Activated CD8-positive, alpha-beta memory T cell treated with anti-CD3 and anti-CD28 coated beads, Interleukin-2, amount 50 U/mL, for 24 hours (primary cell): ENCODE data around the gene CCL21.
"Not testable (repeated sequence)": the region's sequence is repeated elsewhere in the genome, so short reads cannot be mapped to it uniquely, and the experiment has no call there.

Source experiments
- DNase-seq: peaks from one replicate; pipeline ENCODE4 v3.0.0-alpha.2; 2020; ENCODE audit errors: extremely low read depth

The CCL21 gene, protein sequence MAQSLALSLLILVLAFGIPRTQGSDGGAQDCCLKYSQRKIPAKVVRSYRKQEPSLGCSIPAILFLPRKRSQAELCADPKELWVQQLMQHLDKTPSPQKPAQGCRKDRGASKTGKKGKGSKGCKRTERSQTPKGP

DNA sequence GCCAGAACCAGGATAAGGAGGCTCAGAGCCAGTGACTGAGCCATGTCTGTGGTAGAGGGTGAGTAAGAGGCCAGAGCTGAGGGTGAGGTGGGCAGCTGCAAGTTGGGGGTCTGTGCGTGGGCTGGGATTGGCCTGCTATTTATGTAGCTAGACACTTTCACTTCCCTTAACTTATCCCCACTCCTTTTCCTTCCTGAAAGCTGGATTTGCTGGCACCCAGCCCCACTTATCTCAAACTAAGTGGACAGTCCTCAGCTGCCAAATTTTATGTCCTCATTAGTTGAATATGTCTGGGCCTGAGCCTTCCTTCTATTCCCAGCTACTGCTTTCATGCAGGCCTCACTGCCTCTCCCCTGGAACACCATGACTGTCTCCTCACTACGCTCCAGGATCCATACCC, at the start of gene CCL21:
Gene CCL21 (minus strand): TSS at position 114 of the 400 bp plus-strand sequence. CDS start 70 bp downstream, at position 44.
- no peak for DNase-seq

DNA sequence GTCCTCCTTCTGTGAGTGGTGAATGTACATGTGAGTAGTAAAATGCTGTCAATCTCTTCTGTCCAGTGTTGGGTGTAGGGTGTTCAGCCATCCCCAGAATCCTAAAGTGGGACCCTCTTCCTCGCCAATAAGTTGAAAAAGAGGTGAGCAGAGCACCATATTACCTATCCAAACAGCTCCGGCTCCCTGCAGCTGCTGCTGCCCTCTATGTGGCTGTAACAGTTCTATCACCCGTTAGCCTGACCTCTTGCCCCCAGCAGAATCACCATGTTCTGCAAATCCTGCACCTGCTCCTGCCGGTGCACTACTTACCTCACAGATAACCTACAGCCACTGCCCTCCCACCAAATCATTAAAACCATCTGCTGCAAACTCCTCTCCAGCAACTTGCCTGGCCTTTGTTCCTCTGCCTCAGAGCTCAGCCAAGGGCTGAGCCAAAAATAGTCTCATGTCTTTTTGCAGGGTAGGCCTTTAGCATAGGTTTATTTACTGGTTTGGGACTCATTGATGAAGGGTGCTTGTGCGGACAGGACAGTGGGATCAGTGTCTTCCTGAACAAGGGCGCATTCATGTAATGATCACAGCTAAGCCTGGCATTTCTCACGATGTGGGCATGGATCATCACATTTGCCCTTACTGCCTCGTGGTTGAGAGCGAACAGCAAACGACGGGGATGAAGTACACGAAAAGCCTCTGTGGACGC, 49.6 kb upstream of the CCL21 start:
- DNase-seq, result no peak

DNA sequence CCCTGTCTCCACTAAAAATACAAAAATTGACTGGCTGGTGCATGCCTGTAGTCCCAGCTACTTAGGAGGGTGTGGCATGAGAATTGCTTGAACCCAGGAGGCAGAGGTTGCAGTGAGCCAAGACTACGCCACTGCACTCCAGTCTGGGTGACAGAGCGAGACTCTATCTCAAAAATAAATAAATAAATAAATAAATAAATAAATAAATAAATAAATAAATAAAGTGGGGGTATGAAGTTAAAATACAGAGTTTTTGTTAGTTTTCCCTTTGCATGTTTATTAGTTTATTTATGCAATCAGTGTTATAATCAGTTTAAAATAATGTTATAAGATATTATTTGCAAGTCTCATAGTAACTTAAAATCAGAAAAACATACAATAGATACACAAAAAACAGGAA, 40.4 kb upstream of the CCL21 start:
- not testable (repeated sequence) for DNase-seq

DNA sequence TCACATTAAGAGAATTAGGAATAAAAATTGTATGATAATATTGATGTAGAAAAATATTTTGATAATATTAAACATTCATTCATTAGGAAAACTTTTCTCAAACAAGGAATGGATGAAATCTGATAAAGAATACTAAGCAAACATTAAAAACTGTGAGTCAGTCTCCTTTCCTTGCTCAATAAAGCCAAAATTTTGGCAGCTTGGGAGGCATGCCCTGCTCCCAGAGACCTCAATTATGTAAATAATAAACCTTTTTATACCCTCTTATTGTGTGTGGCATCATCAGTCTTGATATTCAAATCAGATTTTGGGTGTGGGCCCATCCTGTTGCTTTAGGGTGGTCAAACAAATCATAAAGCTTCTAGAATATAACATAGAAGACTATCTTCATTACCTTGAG, 36.6 kb upstream of the CCL21 start:
- DNase-seq, result no peak

DNA sequence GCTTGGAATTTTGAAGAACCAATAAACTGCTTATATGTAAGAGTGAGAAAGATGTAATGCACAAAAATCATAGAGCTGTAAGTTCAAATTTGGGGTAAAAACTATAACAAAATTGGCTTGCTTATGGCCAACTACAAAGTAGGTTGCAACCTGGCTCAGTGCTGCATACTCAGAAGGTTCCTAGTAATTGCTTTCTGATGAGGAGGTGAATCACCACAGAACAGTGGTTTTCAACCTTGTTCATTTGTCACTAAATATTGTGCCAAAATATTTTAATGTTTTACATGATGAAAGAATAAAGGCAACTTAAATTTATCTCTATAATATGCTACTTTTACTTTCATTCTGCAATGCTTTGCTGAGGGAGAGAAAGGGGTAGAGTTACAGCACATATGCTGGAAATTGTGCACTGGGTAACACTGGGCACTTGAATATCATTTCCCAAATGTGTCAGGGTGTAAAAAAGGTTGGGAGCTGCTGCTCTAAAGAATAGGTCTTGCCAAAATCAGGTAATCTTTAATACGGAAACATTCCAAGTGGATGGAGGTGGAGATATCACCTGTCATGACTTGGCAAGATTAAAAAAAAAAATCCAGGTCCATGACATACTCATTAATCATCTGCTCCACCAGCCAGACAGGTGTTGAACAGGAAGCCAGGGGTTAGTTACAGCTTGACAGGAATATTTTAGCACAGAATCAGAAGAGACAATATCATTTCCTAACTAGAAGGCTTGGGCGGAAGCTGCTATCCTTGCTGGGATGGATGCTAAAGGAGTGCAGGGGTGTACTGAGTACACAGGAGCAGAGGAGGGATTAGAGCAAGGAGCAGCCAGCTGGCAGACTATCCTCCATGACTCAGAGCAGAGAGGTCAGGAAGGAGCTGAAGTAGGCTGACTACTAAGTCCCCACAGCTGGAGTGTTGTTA, 34.6 kb upstream of the CCL21 start:
- DNase-seq, result no peak

DNA sequence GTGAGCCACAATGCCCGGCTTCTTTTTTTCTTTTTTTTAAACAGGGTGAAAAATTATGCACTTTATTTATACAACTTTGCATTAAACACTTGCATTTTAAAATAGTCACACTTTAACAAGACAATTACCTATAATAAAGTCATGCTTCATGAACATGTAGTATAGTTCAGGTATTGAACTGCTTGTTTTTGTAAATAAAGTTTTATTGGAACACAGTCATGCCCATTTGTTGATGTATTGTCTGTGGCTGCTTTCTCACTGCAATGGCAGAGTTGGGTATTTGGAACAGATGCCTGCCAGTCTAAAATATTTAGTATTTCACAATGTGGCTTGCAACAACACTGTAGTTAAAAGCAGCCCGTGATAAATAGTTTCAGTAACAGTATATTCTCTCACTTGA, 32.8 kb upstream of the CCL21 start:
- no peak for DNase-seq

DNA sequence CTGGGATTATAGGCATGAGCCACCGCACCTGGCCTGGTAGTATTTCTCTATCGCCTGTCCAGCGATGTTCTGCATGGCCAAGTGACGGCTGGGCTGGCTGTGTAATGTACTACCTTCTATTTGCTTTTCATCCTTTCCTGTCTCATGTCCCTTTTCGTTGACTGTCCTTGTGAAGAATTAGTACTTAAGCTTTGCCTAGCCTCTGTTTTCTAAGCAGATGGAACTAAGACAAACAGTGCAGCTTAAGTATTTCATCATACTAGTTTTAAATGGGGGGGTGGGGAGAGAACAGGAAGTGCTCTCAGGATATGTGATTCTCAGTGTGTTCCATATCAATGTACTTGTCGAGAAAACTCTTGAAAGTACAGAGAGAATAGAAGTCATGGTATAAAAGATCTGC, 31.7 kb upstream of the CCL21 start:
- no peak for DNase-seq

DNA sequence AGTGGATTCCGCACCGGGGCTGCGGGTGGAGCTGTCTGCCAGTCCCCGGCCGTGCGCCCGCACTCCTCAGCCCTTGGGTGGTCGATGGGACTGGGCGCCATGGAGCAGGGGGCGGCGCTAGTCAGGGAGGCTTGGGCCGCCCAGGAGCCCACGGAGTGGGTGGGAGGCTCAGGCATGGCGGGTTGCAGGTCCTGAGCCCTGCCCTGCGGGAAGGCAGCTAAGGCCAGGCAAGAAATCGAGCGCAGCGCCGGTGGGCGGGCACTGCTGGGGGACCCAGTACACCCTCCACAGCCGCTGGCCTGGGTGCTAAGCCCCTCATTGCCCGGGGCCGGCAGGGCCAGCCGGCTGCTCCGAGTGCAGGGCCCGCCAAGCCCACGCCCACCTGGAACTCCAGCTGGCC, 30.2 kb upstream of the CCL21 start:
- DNase-seq, result not testable (repeated sequence)

DNA sequence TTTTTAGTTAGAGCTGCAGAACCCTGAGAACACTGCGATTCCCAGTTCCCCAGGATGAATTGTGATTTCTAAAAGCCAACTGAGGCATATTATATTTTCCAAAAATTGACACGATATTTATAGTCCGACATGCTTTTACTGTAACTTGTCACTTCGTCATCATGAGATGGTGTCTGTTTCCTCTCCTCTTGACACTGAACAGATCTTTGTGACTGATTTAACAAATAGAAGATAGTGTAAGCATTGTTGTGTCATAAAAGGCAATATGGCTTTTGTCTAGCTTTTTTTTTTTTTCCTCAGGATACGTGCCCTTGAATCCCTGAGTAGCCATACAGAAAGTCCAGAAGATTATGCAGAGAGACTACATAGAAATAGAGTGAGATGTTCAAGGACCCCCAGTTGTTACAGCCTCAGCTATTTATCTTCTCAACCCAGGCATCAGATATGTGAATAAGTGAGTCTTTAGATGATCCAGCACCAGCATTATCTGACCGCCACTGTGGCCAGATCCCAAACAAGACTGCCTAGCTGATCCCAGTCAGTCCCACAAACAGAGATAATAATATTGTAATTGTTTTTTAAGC, 27.8 kb upstream of the CCL21 start:
- no peak for DNase-seq

DNA sequence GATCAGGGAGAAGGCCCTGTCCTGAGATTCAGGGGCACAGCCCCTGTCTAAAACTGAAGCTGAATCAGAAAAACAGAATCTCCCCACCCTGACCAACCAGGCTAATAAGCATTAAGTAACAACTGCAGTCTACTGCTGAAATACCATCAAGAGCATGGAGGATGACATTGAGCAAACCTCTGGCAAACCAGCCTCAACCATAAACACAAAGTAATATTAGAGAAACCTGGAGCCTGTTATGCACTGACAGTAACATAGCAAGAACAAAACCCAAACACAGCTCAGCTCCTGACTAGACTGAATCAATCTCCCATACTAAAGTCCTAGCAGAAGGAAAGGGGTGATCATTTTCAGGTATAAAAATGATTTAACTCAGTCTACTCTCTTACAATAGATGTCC, 24.8 kb upstream of the CCL21 start:
- no peak for DNase-seq

DNA sequence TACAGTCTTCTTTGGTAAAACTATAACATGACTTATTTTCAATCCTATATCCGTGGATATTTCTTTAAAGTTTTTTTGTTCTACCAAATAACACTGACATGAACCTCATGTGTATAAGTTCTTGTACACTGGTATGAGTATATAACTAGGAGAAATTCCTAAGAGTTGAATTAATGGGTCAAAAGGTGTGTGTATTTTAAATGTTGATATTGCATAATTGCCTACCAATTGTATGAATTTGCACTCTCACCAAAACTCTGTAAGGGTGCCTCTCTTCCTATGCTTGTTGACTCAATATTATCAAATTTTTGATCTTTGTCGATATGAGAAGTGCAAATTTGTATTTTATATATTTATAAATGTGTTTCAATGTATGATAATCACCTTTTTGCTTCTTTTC, 22.9 kb upstream of the CCL21 start:
- DNase-seq, result no peak

DNA sequence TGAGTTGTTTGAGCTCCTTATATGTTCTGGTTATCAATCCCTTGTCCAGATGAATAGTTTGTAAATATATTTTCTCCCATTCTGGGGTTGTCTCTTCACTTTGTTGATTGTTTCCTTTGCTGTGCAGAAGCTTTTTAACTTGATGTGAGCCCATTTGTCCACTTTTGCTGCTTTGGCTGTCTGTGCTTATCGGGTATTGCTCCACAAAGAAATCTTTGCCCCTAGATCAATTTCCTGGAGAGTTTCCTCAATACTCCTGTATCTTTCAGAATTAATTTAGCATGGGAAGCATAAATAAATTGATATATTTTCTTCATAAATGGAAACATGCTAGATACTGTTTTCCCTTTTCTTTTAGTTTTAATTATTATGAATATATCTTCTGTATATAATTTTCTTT, 22.5 kb upstream of the CCL21 start:
- DNase-seq, result no peak

DNA sequence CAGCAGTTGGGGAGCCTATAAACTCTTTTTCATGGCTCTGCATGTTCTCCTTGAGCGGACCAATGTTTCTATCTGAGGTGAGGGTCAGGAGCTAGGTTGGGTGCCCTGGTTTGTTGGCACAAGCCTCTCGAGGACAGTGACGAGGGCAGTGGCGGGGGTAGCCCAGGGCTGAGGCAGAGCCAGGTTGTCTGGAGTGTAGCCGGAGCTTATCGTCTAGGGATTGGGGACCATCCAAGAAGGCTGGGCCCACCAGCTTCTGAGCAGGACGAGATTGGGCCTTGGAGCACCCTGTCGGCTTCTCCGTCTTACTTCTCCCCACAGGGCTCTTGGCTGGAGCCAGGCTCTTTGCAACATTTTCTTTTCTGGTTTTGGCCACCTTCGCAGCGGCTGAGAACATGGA, 13.2 kb upstream of the CCL21 start:
- DNase-seq, result no peak

DNA sequence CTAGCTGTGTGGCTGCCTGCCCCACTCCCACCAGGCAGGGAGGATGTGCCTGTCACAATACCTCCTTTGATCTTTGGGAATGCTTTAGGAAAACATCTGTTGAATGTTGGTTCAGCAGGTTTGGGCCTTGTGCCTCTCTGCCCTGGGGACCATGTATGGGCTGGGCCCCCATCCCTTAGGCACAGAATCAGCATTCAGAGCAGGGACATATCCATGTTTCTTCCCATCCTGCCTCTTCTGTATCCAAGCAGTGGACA, 9.8 kb upstream of the CCL21 start:
- not testable (repeated sequence) for DNase-seq

DNA sequence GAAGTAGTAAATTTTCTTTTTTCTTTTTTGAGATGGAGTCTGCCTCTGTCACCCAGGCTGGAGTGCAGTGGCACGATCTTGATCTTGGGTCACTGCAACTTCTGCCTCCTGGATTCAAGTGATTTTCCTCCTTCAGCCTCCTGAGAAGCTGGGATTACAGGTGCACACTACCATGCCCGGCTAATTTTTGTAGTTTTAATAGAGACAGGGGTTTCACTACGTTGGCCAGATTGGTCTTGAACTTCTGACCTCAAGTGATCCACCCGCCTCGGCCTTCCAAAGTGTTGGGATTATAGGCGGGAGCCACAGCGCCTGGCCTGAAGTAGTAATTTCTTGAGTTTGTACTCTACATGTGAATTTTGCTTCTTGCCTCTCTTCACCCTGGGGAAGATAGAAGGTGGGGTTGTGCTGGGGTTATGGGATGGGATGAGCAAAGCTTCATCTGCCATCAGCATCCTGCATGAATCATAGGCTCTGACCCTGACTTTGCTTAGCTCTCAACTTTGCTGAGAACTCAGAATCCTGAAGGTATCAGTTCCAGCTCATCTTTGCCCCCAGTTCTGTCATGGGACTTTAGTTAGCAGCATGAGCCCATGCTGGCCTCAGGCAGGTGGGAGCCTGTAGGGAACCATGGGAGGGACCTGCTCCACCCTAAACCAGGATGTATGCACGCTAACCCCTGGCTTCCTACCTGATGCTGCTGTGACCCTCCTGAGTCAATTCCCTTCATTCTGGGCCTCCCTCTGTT, 9.3 kb upstream of the CCL21 start:
- DNase-seq, result no peak

DNA sequence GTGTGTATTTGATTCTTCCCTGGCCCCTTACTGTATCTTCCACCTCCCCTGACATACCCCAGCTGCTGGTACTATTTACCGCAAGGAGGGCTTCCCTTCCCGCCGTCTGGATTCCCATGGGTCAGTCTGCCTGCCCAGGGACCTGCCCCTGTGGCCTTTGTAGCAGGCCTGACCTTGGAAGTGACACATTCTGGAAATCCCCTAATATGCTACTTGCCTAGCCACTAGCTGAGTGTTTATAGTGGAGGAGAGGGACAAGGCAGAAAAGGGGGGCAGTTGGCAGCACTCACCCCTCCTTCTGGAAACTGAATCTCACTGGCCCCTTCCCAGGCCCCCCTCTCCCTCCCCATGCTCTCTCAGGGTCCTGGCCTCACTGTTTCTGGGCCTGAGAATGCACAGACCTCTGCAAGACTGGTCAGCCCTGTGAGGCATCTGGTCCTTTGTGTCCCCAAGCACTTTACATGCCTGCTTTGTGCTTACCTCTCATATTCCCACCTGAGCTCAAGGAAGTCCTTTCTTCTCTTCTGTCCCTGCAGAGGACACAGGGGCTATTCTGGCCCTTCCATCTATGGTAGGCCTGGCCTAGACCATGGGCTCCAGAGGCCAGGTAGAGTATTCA, 8.2 kb upstream of the CCL21 start:
- DNase-seq, result no peak

DNA sequence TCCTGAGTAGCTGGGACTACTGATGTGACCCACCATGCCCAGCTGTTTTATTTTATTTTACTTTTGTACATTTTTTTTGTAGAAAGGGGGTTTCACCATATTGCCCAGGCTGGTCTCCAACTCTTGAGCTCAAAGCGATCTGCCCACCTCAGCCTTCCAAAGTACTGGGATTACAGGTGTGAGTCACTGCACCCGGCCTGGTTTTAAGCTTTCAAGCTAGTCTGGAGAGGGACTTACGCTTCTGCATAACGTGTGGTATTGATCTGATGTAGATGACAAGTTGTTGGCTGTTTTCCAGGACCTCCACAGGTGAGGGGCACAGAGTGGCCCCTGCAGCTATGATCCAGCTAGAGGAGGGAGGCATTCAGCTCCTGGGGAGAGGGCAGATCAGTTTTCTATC, 6.8 kb upstream of the CCL21 start:
- no peak for DNase-seq

DNA sequence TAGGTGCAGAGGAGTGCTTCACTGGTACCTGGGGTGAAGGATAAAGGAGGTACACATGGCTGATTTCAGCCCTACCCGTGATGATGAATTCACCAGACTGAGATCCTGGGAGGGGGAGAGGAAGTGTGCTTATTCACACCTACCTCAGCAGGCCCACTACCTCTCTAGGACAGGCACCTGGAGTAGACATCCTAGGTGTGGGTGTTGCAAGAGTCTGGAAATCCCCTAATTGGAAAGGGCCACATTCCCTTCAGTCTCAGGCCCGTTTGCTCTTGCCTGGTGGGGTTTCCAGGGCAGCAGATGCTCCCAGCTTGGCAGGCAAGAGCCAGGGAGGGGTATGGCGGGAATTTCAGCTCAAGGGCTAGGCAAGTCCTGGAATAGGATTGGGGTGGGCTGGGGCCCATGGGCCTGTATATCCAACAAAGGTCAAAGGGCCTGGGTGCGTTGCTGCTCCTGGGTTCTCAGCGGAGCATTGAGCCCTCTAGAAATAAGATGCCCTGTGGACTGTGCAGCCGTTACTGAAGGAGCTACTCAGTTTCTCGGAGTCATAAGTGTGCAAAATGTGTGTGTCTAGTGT, 5.8 kb upstream of the CCL21 start:
- no peak for DNase-seq

DNA sequence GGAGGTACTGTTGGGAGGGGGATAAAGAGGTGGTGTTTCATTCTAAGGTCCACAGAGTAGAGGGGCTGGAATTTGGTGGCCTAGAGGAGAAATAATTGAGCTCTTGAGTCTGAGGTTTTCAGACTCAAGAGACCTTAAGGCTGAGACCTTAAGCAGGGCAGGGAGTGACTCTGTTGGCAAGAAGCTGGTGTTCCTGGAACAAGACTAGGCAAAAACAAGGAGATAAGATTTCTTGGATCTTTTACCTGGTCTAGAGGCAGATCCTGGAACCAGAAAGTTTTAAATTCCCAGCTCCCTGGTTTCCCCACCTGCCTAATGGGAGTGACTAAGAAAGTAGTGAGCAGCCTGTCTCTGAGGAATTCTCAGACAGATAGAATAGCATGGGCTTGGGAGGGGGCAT, 4.1 kb upstream of the CCL21 start:
- DNase-seq, result no peak

DNA sequence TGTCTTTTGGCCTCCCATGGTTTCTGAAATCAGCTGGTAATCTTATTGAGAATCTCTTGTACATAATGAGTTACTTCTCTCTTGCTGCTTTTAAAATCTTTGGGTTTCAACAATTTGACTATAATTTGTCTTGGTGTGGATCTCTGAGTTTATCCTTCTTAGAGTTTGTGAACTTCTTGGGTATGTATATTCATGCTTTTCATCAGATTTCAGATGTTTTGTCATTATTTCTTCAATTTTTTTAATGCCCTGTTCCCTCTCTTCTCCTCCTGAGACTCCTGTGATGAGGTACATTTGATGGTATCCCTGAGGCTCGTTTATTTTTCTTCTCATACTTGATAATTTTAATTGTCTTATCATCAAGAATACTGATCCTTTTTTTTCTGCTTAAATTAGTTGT, 2.2 kb upstream of the CCL21 start:
- DNase-seq, result no peak
